ENCODE data around the gene REXO1. TPM values are rescaled to one million over a fixed set of nuclear protein-coding genes. Genes with fewer than 3 reads are reported as not detected.
A peak's percentile ranks its signal among the peaks of the same experiment; 100 is the strongest.

REXO1 gene
- total and polyA plus RNA-seq, 2 of the 8 experiments (the other 6 are each of a cell fraction or from before 2014, with no cell fraction given): 42.4 to 44.3 TPM

- CTCF ChIA-PET (ENCODE audit: partially characterized antibody): interaction anchor here (0.8 to 7.2 kb wide), 10 partner anchors 9 to 233 kb away, joined by 3 to 150 read pairs (median 13); no protein-coding TSS in a partner anchor
- H3K4me3 ChIP-seq (ENCODE audit: extremely low read depth in 1 of 4, insufficient read depth in 2 of 4, low read depth in 3 of 4, low read length in 4 of 4): 0 out of 8 replicates have a peak overlapping the region, but pooled peaks of 1 of the 4 experiments have one; percentile 14
- FAIRE-seq: no peak
Measured at GRCh38 chr19:1779574-1779973, 68.7 kb downstream of the REXO1 start.

More at GRCh38 chr19:1779574-1779973, 68.7 kb downstream of the REXO1 start:
- Histone ChIP-seq H4K91ac (replicated peaks; ENCODE audit: insufficient read length, low read length) (no peak overlapping the region), H3K4me1 (replicated peaks in 1 of 4; ENCODE audit: control insufficient read depth in 3 of 4, insufficient read depth in 4 of 4, low read length in 3 of 4) (peaks cover 0 to 5% (median 2%) of the 10 kb centered on the region in 4 experiments; a peak in 3 of 7 replicates), H3K18ac (ENCODE audit: extremely low read depth, low read length) (no peak overlapping the region), H3K27ac (ENCODE audit: low read depth, low read length) (no peak overlapping the region), H2AK5ac (ENCODE audit: low read depth, low read length) (no peak overlapping the region), H2BK120ac (replicated peaks; ENCODE audit: low read depth, low read length) (no peak overlapping the region), H3K9ac (replicated peaks in 1 of 4; ENCODE audit: extremely low read depth in 1 of 4, low read depth in 3 of 4, low read length in 3 of 4) (no peak overlapping the region), H4K5ac (ENCODE audit: insufficient read length, low read depth, low read length) (no peak overlapping the region), H3K23ac (ENCODE audit: insufficient read length) (no peak overlapping the region), H2BK15ac (ENCODE audit: low read length) (no peak overlapping the region), H3K4me2 (ENCODE audit: insufficient read depth in 1 of 2, low read depth in 2 of 2, low read length in 2 of 2) (no peak overlapping the region), H3K27me3 (replicated peaks in 1 of 4; ENCODE audit: control insufficient read depth in 3 of 4, extremely low read depth in 1 of 4, insufficient read depth in 3 of 4, low read length in 3 of 4) (peaks cover 25 to 65% (median 61%) of the 10 kb centered on the region in 4 experiments), H3K4ac (replicated peaks; ENCODE audit: insufficient read length, low read depth, low read length) (no peak overlapping the region), H4K20me1 (replicated peaks in 1 of 2; ENCODE audit: control insufficient read depth in 1 of 2, insufficient read depth in 2 of 2, low read length in 2 of 2) (peaks cover 0 to 4% of the 10 kb centered on the region in 2 experiments), H3K9me3 (ENCODE audit: insufficient read depth in 2 of 2, low read depth in 1 of 2, low read length in 1 of 2) (peaks cover 5 to 17% of the 10 kb centered on the region in 2 experiments; a peak in 3 of 4 replicates), H3K36me3 (ENCODE audit: control insufficient read depth in 2 of 4, insufficient read depth in 4 of 4, low read length in 3 of 4) (peaks cover 0 to 3% (median 0%) of the 10 kb centered on the region in 4 experiments; a peak in 1 of 8 replicates), H3K14ac (ENCODE audit: insufficient read length) (no peak overlapping the region), H3K79me1 (ENCODE audit: low read depth, low read length) (no peaks in the 10 kb centered on the region), H3K56ac (replicated peaks; ENCODE audit: insufficient read length, low read depth, low read length) (no peak overlapping the region), H2AFZ (ENCODE audit: low read length) (no peak overlapping the region), H2BK12ac (ENCODE audit: low read depth, low read length) (no peak overlapping the region), H2BK20ac (ENCODE audit: low read length) (no peak overlapping the region), H3K79me2 (ENCODE audit: control insufficient read depth in 1 of 2, insufficient read depth in 2 of 2, low read length in 2 of 2) (no peaks in the 10 kb centered on the region), H2BK5ac (ENCODE audit: low read depth, low read length) (no peak overlapping the region), H4K8ac (ENCODE audit: extremely low read depth, insufficient read depth, low read length) (no peak overlapping the region), H3K23me2 (ENCODE audit: low read depth, low read length) (peaks cover 4% of the 10 kb centered on the region; the same call in 1 of the 2 replicates)
- 42% methylated on average over 12 of the region's 16 CpGs; no CpG with 5 or more reads in 1 of the 2 experiments for WGBS, 2 experiments (ENCODE audit: extremely low coverage in 1 of 2, insufficient coverage in 1 of 2, insufficient read length in 1 of 2, insufficient replicate concordance in 2 of 2, low coverage in 1 of 2, low lambda C conversion rate in 2 of 2, missing lambda C conversion rate in 1 of 2)
- TF ChIP-seq HDAC2 (IDR thresholded peaks at IDR 0.05; ENCODE audit: borderline replicate concordance in 1 of 2, low read depth in 2 of 2, low read length in 2 of 2) (no peak), SUZ12 (IDR thresholded peaks at IDR 0.05; ENCODE audit: low read length) (no peak), CHD1 (IDR thresholded peaks at IDR 0.05; ENCODE audit: low read depth, low read length) (no peak), SP1 (IDR thresholded peaks at IDR 0.05; ENCODE audit: low read depth, low read length) (no peak), CTBP2 (IDR thresholded peaks at IDR 0.05; ENCODE audit: borderline replicate concordance, insufficient read depth, insufficient read length, low read length) (no peak), SIN3A (conservative IDR thresholded peaks at IDR 0.05 in 1 of 2, IDR thresholded peaks at IDR 0.05 in 1 of 2; ENCODE audit: low read depth in 1 of 2, low read length in 2 of 2) (no peak), CBX5 (IDR thresholded peaks at IDR 0.05; ENCODE audit: low read depth, low read length) (no peak)
- TF ChIP-seq, protein P1, sequence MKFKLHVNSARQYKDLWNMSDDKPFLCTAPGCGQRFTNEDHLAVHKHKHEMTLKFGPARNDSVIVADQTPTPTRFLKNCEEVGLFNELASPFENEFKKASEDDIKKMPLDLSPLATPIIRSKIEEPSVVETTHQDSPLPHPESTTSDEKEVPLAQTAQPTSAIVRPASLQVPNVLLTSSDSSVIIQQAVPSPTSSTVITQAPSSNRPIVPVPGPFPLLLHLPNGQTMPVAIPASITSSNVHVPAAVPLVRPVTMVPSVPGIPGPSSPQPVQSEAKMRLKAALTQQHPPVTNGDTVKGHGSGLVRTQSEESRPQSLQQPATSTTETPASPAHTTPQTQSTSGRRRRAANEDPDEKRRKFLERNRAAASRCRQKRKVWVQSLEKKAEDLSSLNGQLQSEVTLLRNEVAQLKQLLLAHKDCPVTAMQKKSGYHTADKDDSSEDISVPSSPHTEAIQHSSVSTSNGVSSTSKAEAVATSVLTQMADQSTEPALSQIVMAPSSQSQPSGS (IDR thresholded peaks at IDR 0.05; ENCODE audit: low read length): no peak
- DNase-seq (ENCODE audit: low read depth in 1 of 2, low spot score in 2 of 2): no peak
- POLR2A ChIA-PET (ENCODE audit: partially characterized antibody): interaction anchor here (0.6 kb wide), 2 partner anchors 58 to 105 kb away, joined by 3 read pairs; no protein-coding TSS in a partner anchor

All from H1 (cell line).